HepG2 (cell line): ENCODE measurements around the gene GLB1L. TPM values are rescaled to one million over a fixed set of nuclear protein-coding genes. Genes with fewer than 3 reads are reported as not detected.
A peak's percentile ranks its signal among the peaks of the same experiment; 100 is the strongest.

Experiments used
- FOXK1 ChIP-seq: sonication (generic); formaldehyde crosslinking; IDR thresholded peaks from 2 replicates; pipeline ENCODE4 v1.4.0; 2020; ENCODE audit warnings: low read depth, missing genetic modification reagents, borderline replicate concordance
- KIAA2018 ChIP-seq: sonication (generic); formaldehyde crosslinking; IDR thresholded peaks from 2 replicates; pipeline ENCODE4 v1.5.0; 2020; ENCODE audit warnings: mild to moderate bottlenecking, missing genetic modification reagents, borderline replicate concordance
- KMT2B ChIP-seq: IDR thresholded peaks from 2 replicates; pipeline ENCODE4 v1.6.1; 2016; ENCODE audit warnings: missing genetic modification reagents, missing compliant biosample characterization
- PHF20 ChIP-seq: sonication (generic); formaldehyde crosslinking; IDR thresholded peaks from 2 replicates; pipeline ENCODE4 v1.5.0; 2020; ENCODE audit warnings: mild to moderate bottlenecking, missing genetic modification reagents
- SCMH1 ChIP-seq: sonication (generic); formaldehyde crosslinking; IDR thresholded peaks from 2 replicates; pipeline ENCODE4 v1.9.0; 2021; ENCODE audit warnings: missing genetic modification reagents, mild to moderate bottlenecking, borderline replicate concordance
- SOX6 ChIP-seq, 2 experiments: fragments of 450-650 bp in 1 of 2; sonication (generic) in 1 of 2; formaldehyde crosslinking in 1 of 2; IDR thresholded peaks; 2 replicates each; pipeline versions ENCODE4 v1.4.0 to v1.6.1; 2017 to 2020; ENCODE audit warnings: antibody characterized with exemption in 1 of 2, mild to moderate bottlenecking in 1 of 2, missing genetic modification reagents in 1 of 2
- ZBTB4 ChIP-seq: sonication (generic); formaldehyde crosslinking; IDR thresholded peaks from 2 replicates; pipeline ENCODE4 v1.4.0; 2020; ENCODE audit warnings: missing genetic modification reagents, mild to moderate bottlenecking, borderline replicate concordance
- ZNF124 ChIP-seq: sonication (generic); formaldehyde crosslinking; IDR thresholded peaks from 2 replicates; pipeline ENCODE4 v1.4.0; 2020; ENCODE audit warnings: missing genetic modification reagents
- ZNF251 ChIP-seq: sonication (generic); formaldehyde crosslinking; IDR thresholded peaks from 2 replicates; pipeline ENCODE4 v1.9.0; 2021; ENCODE audit warnings: mild to moderate bottlenecking, missing genetic modification reagents
- ZNF431 ChIP-seq: sonication (generic); formaldehyde crosslinking; IDR thresholded peaks from 2 replicates; pipeline ENCODE4 v1.9.0; 2022; ENCODE audit warnings: missing genetic modification reagents, low read depth, mild to moderate bottlenecking, borderline replicate concordance
- ZNF451 ChIP-seq: sonication (generic); formaldehyde crosslinking; IDR thresholded peaks from 2 replicates; pipeline ENCODE4 v1.5.0; 2020; ENCODE audit warnings: mild to moderate bottlenecking, missing genetic modification reagents
- ZNF543 ChIP-seq: sonication (generic); formaldehyde crosslinking; IDR thresholded peaks from 2 replicates; pipeline ENCODE4 v1.4.0; 2020; ENCODE audit warnings: mild to moderate bottlenecking, missing genetic modification reagents
- polyA plus RNA-seq, 8 experiments: library from polyadenylated mRNA; depleted of rRNA in 3 of 8; stranded (reverse) in 7 of 8; unstranded in 1 of 8; fragments of >200 nt; fragmentation: Illumina TruSeq in 4 of 8; extraction: Trizol in 4 of 8; gene quantifications; 2 replicates each; pipeline versions ENCODE4 v1.2.1 to v1.2.3, GENCODE V29; 2011 to 2016; ENCODE audit warnings: low read depth in 4 of 8, missing spikeins in 1 of 8, mixed read lengths in 1 of 8; ENCODE audit not compliant: insufficient read depth in 1 of 8
- total RNA-seq, 5 experiments: library from RNA; depleted of rRNA; stranded (reverse); fragments of >200 nt; fragmentation: Illumina TruSeq; extraction: Trizol; gene quantifications; 2 replicates each; pipeline ENCODE4 v1.2.3, GENCODE V29; 2016; ENCODE audit warnings: low read depth in 1 of 5

The GLB1L gene
- total and polyA plus RNA-seq, 2 of the 13 experiments (the other 11 are each of a cell fraction or from before 2014, with no cell fraction given) = 6.8 to 7.3 TPM

- peak; percentile 56; the same call in 1 of the 2 replicates for TF ChIP-seq ZBTB4 (CRISPR knock-in tag)
- 0 out of 2 replicates have a peak, but pooled peaks have one; percentile 16 for TF ChIP-seq ZNF451 (CRISPR knock-in tag)
- no peak for TF ChIP-seq SCMH1 (CRISPR knock-in tag)
- TF ChIP-seq ZNF543 (CRISPR knock-in tag) = peak; percentile 9; the same call in 1 of the 2 replicates
- no peak for TF ChIP-seq KIAA2018 (CRISPR knock-in tag)
- TF ChIP-seq PHF20 (CRISPR knock-in tag) = no peak
- no peak for TF ChIP-seq SOX6 (IDR thresholded peaks at IDR 0.05)
- TF ChIP-seq SOX6 (CRISPR knock-in tag; IDR thresholded peaks at IDR 0.05) = no peak
- TF ChIP-seq KMT2B (CRISPR knock-in tag) = no peak
- 0 out of 2 replicates have a peak, but pooled peaks have one; percentile 4 for TF ChIP-seq ZNF431
- TF ChIP-seq ZNF251 (CRISPR knock-in tag) = 0 out of 2 replicates have a peak, but pooled peaks have one; percentile 45
- peak; percentile 11; the same call in 1 of the 2 replicates for TF ChIP-seq FOXK1 (CRISPR knock-in tag)
- TF ChIP-seq ZNF124 (CRISPR knock-in tag) = 0 out of 2 replicates have a peak, but pooled peaks have one; percentile 0
Measured at GRCh38 chr2:219250049-219250781, 5.0 kb upstream of the GLB1L start (continued).
